Measurements from ENCODE around the gene GNAQ. TPM values are rescaled to one million over a fixed set of nuclear protein-coding genes. Genes with fewer than 3 reads are reported as not detected.

Gene GNAQ
- total and polyA plus RNA-seq, 2 of the 4 experiments (the other 2 are of a cell fraction), result 23.1 to 50.7 TPM

- Histone ChIP-seq H3K56ac (ENCODE audit: extremely low read depth, insufficient read depth, low read length) (no peak overlapping the region), H3K14ac (replicated peaks; ENCODE audit: low read depth, low read length) (peak overlapping the region; percentile 18), H2BK5ac (ENCODE audit: low read depth, low read length, poor library complexity, severe bottlenecking) (peak overlapping the region; percentile 2), H3K4ac (ENCODE audit: low read depth, low read length) (no peak overlapping the region), H3K9me3 (ENCODE audit: control insufficient read depth, insufficient read depth, low read length) (no peaks in the 10 kb centered on the region), H3K23ac (ENCODE audit: low read depth, low read length) (peak overlapping the region; percentile 52; the same call in 1 of the 2 replicates), H2BK15ac (ENCODE audit: low read depth, low read length) (peak overlapping the region; percentile 36; the same call in 1 of the 3 replicates), H3K27me3 (ENCODE audit: control insufficient read depth, insufficient read depth, low read length) (no peaks in the 10 kb centered on the region), H2BK20ac (ENCODE audit: low read depth, low read length) (no peak overlapping the region), H4K20me1 (ENCODE audit: insufficient read depth, low read length) (peaks cover 27% of the 10 kb centered on the region; the same call in 1 of the 2 replicates), H2AFZ (replicated peaks; ENCODE audit: low read length, poor library complexity) (no peak overlapping the region), H4K8ac (ENCODE audit: low read depth in 2 of 2, low read length in 2 of 2) (peak overlapping the region in 1 of 2 experiments; percentile 41; a peak in 1 of 4 replicates), H3K9me1 (ENCODE audit: insufficient read depth, low read length) (peaks cover 17% of the 10 kb centered on the region), H4K91ac (ENCODE audit: insufficient read depth, low read depth, low read length) (no peak overlapping the region), H2BK120ac (ENCODE audit: low read depth, low read length) (peak overlapping the region; percentile 18; the same call in 1 of the 2 replicates), H2AK5ac (ENCODE audit: low read depth, low read length) (no peak overlapping the region), H3K27ac (ENCODE audit: insufficient read depth, low read length) (no peak overlapping the region), H2AK9ac (replicated peaks; ENCODE audit: low read depth, low read length, poor library complexity) (no peak overlapping the region), H3K18ac (ENCODE audit: low read depth, low read length) (peak overlapping the region; percentile 16; the same call in 1 of the 2 replicates), H3K36me3 (ENCODE audit: control insufficient read depth, insufficient read depth, low read length) (no peaks in the 10 kb centered on the region), H4K5ac (ENCODE audit: low read depth, low read length) (peak overlapping the region; percentile 54; the same call in 1 of the 2 replicates), H3K4me2 (ENCODE audit: low read depth, low read length) (peak overlapping the region; percentile 63; the same call in 1 of the 2 replicates), H3K4me3 (ENCODE audit: insufficient read depth, low read depth, low read length) (no peak overlapping the region), H3K9ac (ENCODE audit: low read depth, low read length) (no peak overlapping the region), H3K79me1 (ENCODE audit: low read depth in 1 of 2, low read length in 2 of 2) (peaks cover 34 to 47% of the 10 kb centered on the region in 2 experiments), H3K4me1 (ENCODE audit: control insufficient read depth, insufficient read depth, low read length) (peaks cover 6% of the 10 kb centered on the region)
- DNase-seq (no peak), ATAC-seq (ENCODE audit: low read depth) (peak; percentile 42)
- intact Hi-C loops (cut with micrococcal nuclease) (loop anchor here (10.0 kb wide), 1 partner anchor 273 kb away; the partner anchor contains the start of gene CEP78), in situ Hi-C loops (cut with MboI; ENCODE audit: low sequenced_read_pairs) (no loop called here), dilution Hi-C loops (cut with HindIII; ENCODE audit: low sequenced_read_pairs, unreplicated experiment) (no loop called here)
- ChIA-PET POLR2A (ENCODE audit: unreplicated experiment) (no interaction called here), CTCF (interaction anchor here (0.9 to 1.1 kb wide), 2 partner anchors 11 to 73 kb away, joined by 3 read pairs; no protein-coding TSS in a partner anchor)
- no CpG with 5 or more reads among the region's 1 CpG for WGBS, 2 experiments (ENCODE audit: extremely low coverage in 2 of 2, insufficient read length in 1 of 2)
- no peak for TF ChIP-seq NFE2L2 (IDR thresholded peaks at IDR 0.05; ENCODE audit: low read depth, low read length)
- no peak for TF ChIP-seq RFX5 (IDR thresholded peaks at IDR 0.05; ENCODE audit: low read depth, low read length)
- no peak for TF ChIP-seq SMC3 (IDR thresholded peaks at IDR 0.05; ENCODE audit: low read depth, low read length)
- TF ChIP-seq USF2 (IDR thresholded peaks at IDR 0.05; ENCODE audit: low read depth, low read length), result no peak
- TF ChIP-seq MAZ (IDR thresholded peaks at IDR 0.05; ENCODE audit: borderline replicate concordance, low read depth, low read length), result no peak
- no peak for TF ChIP-seq RCOR1 (IDR thresholded peaks at IDR 0.05; ENCODE audit: insufficient replicate concordance, low read length)
- no peak for TF ChIP-seq MAFK (IDR thresholded peaks at IDR 0.05; ENCODE audit: low read depth, low read length)
- TF ChIP-seq, protein P1, sequence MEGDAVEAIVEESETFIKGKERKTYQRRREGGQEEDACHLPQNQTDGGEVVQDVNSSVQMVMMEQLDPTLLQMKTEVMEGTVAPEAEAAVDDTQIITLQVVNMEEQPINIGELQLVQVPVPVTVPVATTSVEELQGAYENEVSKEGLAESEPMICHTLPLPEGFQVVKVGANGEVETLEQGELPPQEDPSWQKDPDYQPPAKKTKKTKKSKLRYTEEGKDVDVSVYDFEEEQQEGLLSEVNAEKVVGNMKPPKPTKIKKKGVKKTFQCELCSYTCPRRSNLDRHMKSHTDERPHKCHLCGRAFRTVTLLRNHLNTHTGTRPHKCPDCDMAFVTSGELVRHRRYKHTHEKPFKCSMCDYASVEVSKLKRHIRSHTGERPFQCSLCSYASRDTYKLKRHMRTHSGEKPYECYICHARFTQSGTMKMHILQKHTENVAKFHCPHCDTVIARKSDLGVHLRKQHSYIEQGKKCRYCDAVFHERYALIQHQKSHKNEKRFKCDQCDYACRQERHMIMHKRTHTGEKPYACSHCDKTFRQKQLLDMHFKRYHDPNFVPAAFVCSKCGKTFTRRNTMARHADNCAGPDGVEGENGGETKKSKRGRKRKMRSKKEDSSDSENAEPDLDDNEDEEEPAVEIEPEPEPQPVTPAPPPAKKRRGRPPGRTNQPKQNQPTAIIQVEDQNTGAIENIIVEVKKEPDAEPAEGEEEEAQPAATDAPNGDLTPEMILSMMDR (conservative IDR thresholded peaks at IDR 0.05; ENCODE audit: low read depth, low read length), result no peak
- TF ChIP-seq MXI1 (IDR thresholded peaks at IDR 0.05; ENCODE audit: borderline replicate concordance, low read depth, low read length), result no peak
- TF ChIP-seq, protein P2, sequence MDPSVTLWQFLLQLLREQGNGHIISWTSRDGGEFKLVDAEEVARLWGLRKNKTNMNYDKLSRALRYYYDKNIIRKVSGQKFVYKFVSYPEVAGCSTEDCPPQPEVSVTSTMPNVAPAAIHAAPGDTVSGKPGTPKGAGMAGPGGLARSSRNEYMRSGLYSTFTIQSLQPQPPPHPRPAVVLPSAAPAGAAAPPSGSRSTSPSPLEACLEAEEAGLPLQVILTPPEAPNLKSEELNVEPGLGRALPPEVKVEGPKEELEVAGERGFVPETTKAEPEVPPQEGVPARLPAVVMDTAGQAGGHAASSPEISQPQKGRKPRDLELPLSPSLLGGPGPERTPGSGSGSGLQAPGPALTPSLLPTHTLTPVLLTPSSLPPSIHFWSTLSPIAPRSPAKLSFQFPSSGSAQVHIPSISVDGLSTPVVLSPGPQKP (IDR thresholded peaks at IDR 0.05; ENCODE audit: borderline replicate concordance, low read depth, low read length), result no peak
- TF ChIP-seq BHLHE40 (IDR thresholded peaks at IDR 0.05; ENCODE audit: low read depth, low read length), result no peak
- no peak for TF ChIP-seq FOS (IDR thresholded peaks at IDR 0.05; ENCODE audit: low read depth, low read length)
- no peak for TF ChIP-seq RAD21 (IDR thresholded peaks at IDR 0.05; ENCODE audit: low read length)
- TF ChIP-seq CEBPB (IDR thresholded peaks at IDR 0.05; ENCODE audit: low read depth, low read length), result no peak
- no peak for TF ChIP-seq POLR2A (IDR thresholded peaks at IDR 0.05; ENCODE audit: low read depth, low read length)
- TF ChIP-seq CHD1 (IDR thresholded peaks at IDR 0.05; ENCODE audit: low read depth, low read length), result no peak
- BruUV-seq (replicated peaks), result no TSS peak
Measured at GRCh38 chr9:77961541-77961940, 70.1 kb downstream of the GNAQ start.

Data from IMR-90 (cell line).